ENCODE measurements around the gene NUP62.

NUP62 gene

DNA sequence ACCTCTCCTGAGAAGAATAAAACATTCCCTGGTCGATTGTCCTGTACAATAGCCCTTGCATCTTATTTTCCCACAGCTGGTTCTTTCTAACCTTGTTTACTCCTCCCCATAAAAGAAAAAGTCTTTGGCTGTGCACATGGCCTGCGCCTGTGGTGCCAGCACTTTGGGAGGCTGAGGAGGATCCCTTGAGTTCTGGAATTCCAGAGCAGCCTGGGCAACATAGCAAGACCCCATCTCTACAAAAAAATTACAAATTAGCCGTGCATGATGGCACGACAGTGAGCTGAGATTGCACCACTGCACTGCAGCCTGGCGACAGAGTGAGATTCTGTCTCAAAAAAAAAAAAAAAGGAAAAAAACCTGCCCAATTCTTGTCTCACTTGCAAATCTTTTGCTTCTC lies 7.2 kb upstream of the NUP62 start:
- H4K91ac ChIP-seq (ENCODE audit: low read length): no peak overlapping the region
- H3K4ac ChIP-seq (ENCODE audit: low read depth in 1 of 2, low read length in 2 of 2): no peak overlapping the region
- H3K18ac ChIP-seq (ENCODE audit: low read depth in 1 of 2, low read length in 2 of 2): no peak overlapping the region
- no peak overlapping the region for H3K4me3 ChIP-seq (ENCODE audit: insufficient read depth in 1 of 2, low read depth in 1 of 2, low read length in 2 of 2)
- H3K27me3 ChIP-seq (ENCODE audit: control insufficient read depth in 1 of 2, insufficient read depth in 1 of 2, low read length in 2 of 2): peaks cover 0 to 23% of the 10 kb centered on the region in 2 experiments
- H2BK120ac ChIP-seq (ENCODE audit: low read depth, low read length): no peak overlapping the region
- H3K4me1 ChIP-seq (ENCODE audit: control insufficient read depth, insufficient read depth, low read depth, low read length): peaks cover 8% of the 10 kb centered on the region
- no peak overlapping the region for H3K4me2 ChIP-seq (ENCODE audit: low read length, poor library complexity, severe bottlenecking)
- no peak overlapping the region for H3K9ac ChIP-seq (ENCODE audit: low read length)
- 77% methylated on average over 5 of the region's 5 CpGs for WGBS
- no peak for DNase-seq
- H3K14ac ChIP-seq (ENCODE audit: low read length in 2 of 2): no peak overlapping the region
- H3K79me1 ChIP-seq (replicated peaks; ENCODE audit: low read length, poor library complexity, severe bottlenecking): peaks cover 11% of the 10 kb centered on the region
- H3K23ac ChIP-seq (ENCODE audit: low read length in 2 of 2): no peak overlapping the region
- peaks cover 15% of the 10 kb centered on the region in 2 experiments for H3K36me3 ChIP-seq (ENCODE audit: control insufficient read depth in 1 of 2, insufficient read depth in 2 of 2, low read depth in 1 of 2, low read length in 2 of 2)
- no peak overlapping the region for H2BK15ac ChIP-seq (ENCODE audit: low read depth, poor library complexity, severe bottlenecking)
- no peak overlapping the region for H3K27ac ChIP-seq (ENCODE audit: low read length, poor library complexity, severe bottlenecking)
- no peak overlapping the region for H4K8ac ChIP-seq (ENCODE audit: low read length)
- H2BK12ac ChIP-seq (ENCODE audit: low read length in 2 of 2): no peak overlapping the region
- H2AFZ ChIP-seq (ENCODE audit: low read depth, low read length): no peak overlapping the region
- no peak overlapping the region for H2BK5ac ChIP-seq (ENCODE audit: low read depth, low read length, poor library complexity, severe bottlenecking)
- no peak overlapping the region for H2AK5ac ChIP-seq (ENCODE audit: low read length, severe bottlenecking)
- H3K9me3 ChIP-seq (ENCODE audit: control insufficient read depth, low read length): no peaks in the 10 kb centered on the region

DNA sequence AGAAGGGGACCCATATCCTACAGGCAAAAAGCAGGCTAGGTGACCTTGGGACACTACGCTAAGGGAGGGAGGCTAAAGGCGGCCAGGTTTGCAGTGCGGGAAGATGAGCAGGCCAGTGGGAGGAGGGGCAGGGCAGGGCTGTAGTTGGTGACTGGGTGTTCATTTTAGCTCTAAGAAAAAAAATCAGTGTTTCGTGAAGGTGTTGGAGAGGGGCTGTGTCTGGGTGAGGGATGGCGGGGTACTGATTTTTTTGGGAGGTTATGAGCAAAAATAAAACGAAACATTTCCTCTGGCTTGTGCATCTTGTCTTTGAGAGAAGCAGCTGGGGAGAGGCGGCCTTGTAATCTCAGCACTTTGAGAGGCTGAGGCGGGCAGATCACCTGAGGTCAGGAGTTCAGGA lies 4.3 kb upstream of the NUP62 start:
- Histone ChIP-seq H3K4me2 (ENCODE audit: low read length, poor library complexity, severe bottlenecking) (no peak overlapping the region), H4K91ac (ENCODE audit: low read length) (peak overlapping the region; percentile 9), H2BK5ac (ENCODE audit: low read depth, low read length, poor library complexity, severe bottlenecking) (no peak overlapping the region), H3K9ac (ENCODE audit: low read length) (no peak overlapping the region), H3K18ac (ENCODE audit: low read depth in 1 of 2, low read length in 2 of 2) (no peak overlapping the region), H2AFZ (ENCODE audit: low read depth, low read length) (no peak overlapping the region), H3K4me1 (ENCODE audit: control insufficient read depth, insufficient read depth, low read depth, low read length) (peaks cover 11% of the 10 kb centered on the region), H3K23ac (ENCODE audit: low read length in 2 of 2) (no peak overlapping the region), H3K36me3 (ENCODE audit: control insufficient read depth in 1 of 2, insufficient read depth in 2 of 2, low read depth in 1 of 2, low read length in 2 of 2) (peaks cover 15 to 24% of the 10 kb centered on the region in 2 experiments), H3K4me3 (ENCODE audit: insufficient read depth in 1 of 2, low read depth in 1 of 2, low read length in 2 of 2) (no peak overlapping the region), H3K9me3 (ENCODE audit: control insufficient read depth, low read length) (no peaks in the 10 kb centered on the region), H2BK120ac (ENCODE audit: low read depth, low read length) (no peak overlapping the region), H3K27me3 (ENCODE audit: control insufficient read depth in 1 of 2, insufficient read depth in 1 of 2, low read length in 2 of 2) (peaks cover 0 to 11% of the 10 kb centered on the region in 2 experiments), H2AK5ac (ENCODE audit: low read length, severe bottlenecking) (no peak overlapping the region), H4K8ac (ENCODE audit: low read length) (no peak overlapping the region), H3K27ac (ENCODE audit: low read length, poor library complexity, severe bottlenecking) (no peak overlapping the region), H2BK15ac (ENCODE audit: low read depth, poor library complexity, severe bottlenecking) (no peak overlapping the region), H3K79me1 (replicated peaks; ENCODE audit: low read length, poor library complexity, severe bottlenecking) (peaks cover 18% of the 10 kb centered on the region), H3K14ac (ENCODE audit: low read length in 2 of 2) (no peak overlapping the region), H2BK12ac (ENCODE audit: low read length in 2 of 2) (no peak overlapping the region), H3K4ac (ENCODE audit: low read depth in 1 of 2, low read length in 2 of 2) (no peak overlapping the region)
- WGBS: 81% methylated on average over 8 of the region's 8 CpGs
- DNase-seq: no peak

DNA sequence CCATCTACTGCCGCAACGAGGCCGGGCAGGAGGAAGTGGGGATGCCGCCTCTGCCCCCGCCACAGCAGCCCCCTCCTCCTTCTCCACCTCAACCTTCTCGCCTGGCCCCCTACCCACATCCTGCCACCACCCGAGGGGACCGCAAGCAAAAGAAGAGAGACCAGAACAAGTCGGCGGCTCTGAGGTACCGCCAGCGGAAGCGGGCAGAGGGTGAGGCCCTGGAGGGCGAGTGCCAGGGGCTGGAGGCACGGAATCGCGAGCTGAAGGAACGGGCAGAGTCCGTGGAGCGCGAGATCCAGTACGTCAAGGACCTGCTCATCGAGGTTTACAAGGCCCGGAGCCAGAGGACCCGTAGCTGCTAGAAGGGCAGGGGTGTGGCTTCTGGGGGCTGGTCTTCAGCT lies 3.4 kb upstream of the NUP62 start:
- DNase-seq: no peak
- H3K9ac ChIP-seq (ENCODE audit: low read length): no peak overlapping the region
- H4K91ac ChIP-seq (ENCODE audit: low read length): no peak overlapping the region
- no peak overlapping the region for H2AFZ ChIP-seq (ENCODE audit: low read depth, low read length)
- no peak overlapping the region for H2BK120ac ChIP-seq (ENCODE audit: low read depth, low read length)
- H3K14ac ChIP-seq (ENCODE audit: low read length in 2 of 2): no peak overlapping the region
- H2BK15ac ChIP-seq (ENCODE audit: low read depth, poor library complexity, severe bottlenecking): no peak overlapping the region
- WGBS: 98% methylated on average over 25 of the region's 25 CpGs
- no peak overlapping the region for H2AK5ac ChIP-seq (ENCODE audit: low read length, severe bottlenecking)
- peaks cover 18% of the 10 kb centered on the region for H3K79me1 ChIP-seq (replicated peaks; ENCODE audit: low read length, poor library complexity, severe bottlenecking)
- H3K27ac ChIP-seq (ENCODE audit: low read length, poor library complexity, severe bottlenecking): no peak overlapping the region
- peaks cover 9% of the 10 kb centered on the region for H3K4me1 ChIP-seq (ENCODE audit: control insufficient read depth, insufficient read depth, low read depth, low read length)
- no peak overlapping the region for H3K4me2 ChIP-seq (ENCODE audit: low read length, poor library complexity, severe bottlenecking)
- H3K9me3 ChIP-seq (ENCODE audit: control insufficient read depth, low read length): no peaks in the 10 kb centered on the region
- H3K36me3 ChIP-seq (ENCODE audit: control insufficient read depth in 1 of 2, insufficient read depth in 2 of 2, low read depth in 1 of 2, low read length in 2 of 2): peaks cover 15 to 26% of the 10 kb centered on the region in 2 experiments
- H3K23ac ChIP-seq (ENCODE audit: low read length in 2 of 2): no peak overlapping the region
- H3K18ac ChIP-seq (ENCODE audit: low read depth in 1 of 2, low read length in 2 of 2): no peak overlapping the region
- peaks cover 0 to 7% of the 10 kb centered on the region in 2 experiments for H3K27me3 ChIP-seq (ENCODE audit: control insufficient read depth in 1 of 2, insufficient read depth in 1 of 2, low read length in 2 of 2)
- H3K4ac ChIP-seq (ENCODE audit: low read depth in 1 of 2, low read length in 2 of 2): no peak overlapping the region
- no peak overlapping the region for H2BK5ac ChIP-seq (ENCODE audit: low read depth, low read length, poor library complexity, severe bottlenecking)
- H2BK12ac ChIP-seq (ENCODE audit: low read length in 2 of 2): no peak overlapping the region
- H4K8ac ChIP-seq (ENCODE audit: low read length): no peak overlapping the region
- peak overlapping the region in 1 of 2 experiments; percentile 20 for H3K4me3 ChIP-seq (ENCODE audit: insufficient read depth in 1 of 2, low read depth in 1 of 2, low read length in 2 of 2)

DNA sequence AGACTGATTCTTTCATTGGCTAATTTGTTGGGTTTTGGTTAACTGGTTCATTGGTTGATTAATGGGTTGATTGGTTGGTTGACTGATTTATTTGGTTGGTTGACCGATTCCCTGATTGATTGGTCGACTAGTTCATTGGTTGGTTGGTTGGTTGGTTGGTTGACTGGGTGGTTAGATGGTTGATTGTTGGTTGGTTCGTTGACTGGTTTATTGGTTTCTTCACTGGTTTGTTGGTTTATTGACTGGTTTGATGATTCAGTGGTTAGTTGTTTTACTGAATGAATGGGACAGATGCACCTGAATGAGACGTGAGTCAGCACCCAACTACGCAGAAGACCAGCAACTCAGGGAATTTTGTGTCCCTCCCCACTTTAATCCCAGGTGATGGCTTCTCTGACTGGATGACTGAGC lies 2.7 kb upstream of the NUP62 start:
- Histone ChIP-seq H3K9ac (ENCODE audit: low read length) (no peak overlapping the region), H3K18ac (ENCODE audit: low read depth in 1 of 2, low read length in 2 of 2) (no peak overlapping the region), H3K4me2 (ENCODE audit: low read length, poor library complexity, severe bottlenecking) (no peak overlapping the region), H3K27me3 (ENCODE audit: control insufficient read depth in 1 of 2, insufficient read depth in 1 of 2, low read length in 2 of 2) (peaks cover 0 to 6% of the 10 kb centered on the region in 2 experiments), H4K91ac (ENCODE audit: low read length) (no peak overlapping the region), H3K36me3 (ENCODE audit: control insufficient read depth in 1 of 2, insufficient read depth in 2 of 2, low read depth in 1 of 2, low read length in 2 of 2) (peaks cover 22 to 33% of the 10 kb centered on the region in 2 experiments), H3K4ac (ENCODE audit: low read depth in 1 of 2, low read length in 2 of 2) (no peak overlapping the region), H3K27ac (ENCODE audit: low read length, poor library complexity, severe bottlenecking) (no peak overlapping the region), H3K4me1 (ENCODE audit: control insufficient read depth, insufficient read depth, low read depth, low read length) (peaks cover 14% of the 10 kb centered on the region), H3K23ac (ENCODE audit: low read length in 2 of 2) (no peak overlapping the region), H2AK5ac (ENCODE audit: low read length, severe bottlenecking) (no peak overlapping the region), H2BK5ac (ENCODE audit: low read depth, low read length, poor library complexity, severe bottlenecking) (no peak overlapping the region), H2BK12ac (ENCODE audit: low read length in 2 of 2) (no peak overlapping the region), H2BK120ac (ENCODE audit: low read depth, low read length) (no peak overlapping the region), H4K8ac (ENCODE audit: low read length) (no peak overlapping the region), H3K9me3 (ENCODE audit: control insufficient read depth, low read length) (no peaks in the 10 kb centered on the region), H2BK15ac (ENCODE audit: low read depth, poor library complexity, severe bottlenecking) (no peak overlapping the region), H3K79me1 (replicated peaks; ENCODE audit: low read length, poor library complexity, severe bottlenecking) (peaks cover 18% of the 10 kb centered on the region), H3K14ac (ENCODE audit: low read length in 2 of 2) (no peak overlapping the region), H3K4me3 (ENCODE audit: insufficient read depth in 1 of 2, low read depth in 1 of 2, low read length in 2 of 2) (no peak overlapping the region), H2AFZ (ENCODE audit: low read depth, low read length) (no peak overlapping the region)
- DNase-seq: no peak
- over 99% methylated on average over 5 of the region's 5 CpGs for WGBS

Measured in mesenchymal stem cell (in vitro differentiated cells and primary cell).